Measurements from ENCODE around the gene IRF1. TPM values are rescaled to one million over a fixed set of nuclear protein-coding genes. Genes with fewer than 3 reads are reported as not detected.
A peak's percentile ranks its signal among the peaks of the same experiment; 100 is the strongest.

The IRF1 gene
- total and polyA plus RNA-seq, 4 donors, result 9.5 to 42.6 (median 24.7) TPM

DNA sequence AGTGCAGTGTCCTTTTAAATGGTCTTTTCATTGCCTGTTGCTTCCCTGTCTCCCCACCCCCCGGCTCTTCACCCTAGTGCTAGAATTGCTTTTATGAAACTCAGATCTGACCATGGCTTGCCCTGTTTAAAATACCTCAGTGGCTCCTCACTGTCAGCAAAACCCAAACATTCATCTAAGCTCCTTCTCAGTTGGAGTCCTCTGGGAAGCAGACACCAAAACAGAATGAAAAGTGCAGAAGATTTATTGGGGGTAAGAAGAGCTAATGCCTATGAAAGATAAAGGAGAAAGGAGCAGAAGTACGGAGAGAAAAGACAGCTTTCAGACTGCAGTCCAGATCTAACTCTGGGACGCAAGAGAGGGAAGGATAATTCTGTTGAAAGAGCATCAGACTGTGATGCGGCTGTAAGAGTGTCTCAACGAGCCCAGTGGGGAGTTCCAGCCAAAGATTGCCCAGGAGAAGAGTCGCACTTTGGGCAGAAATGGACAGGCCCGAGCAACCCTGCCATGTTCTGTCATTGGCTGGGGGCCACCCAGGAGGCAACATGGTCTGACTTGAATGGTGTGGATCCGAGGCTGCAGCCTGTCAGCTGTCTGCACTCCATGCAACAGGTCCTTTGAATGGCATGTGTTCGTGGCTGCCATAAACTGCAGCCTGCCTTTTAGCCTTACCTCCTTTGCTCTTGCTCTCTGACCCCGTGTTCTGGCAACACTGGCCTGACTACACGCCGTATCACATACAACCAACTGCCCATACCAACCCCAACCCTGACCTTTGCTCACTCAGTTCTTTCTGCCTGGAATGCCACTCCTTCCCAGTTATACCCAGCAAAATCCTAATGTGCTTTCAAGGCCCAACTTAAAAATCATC, 55.9 kb downstream of the IRF1 start:
- TF ChIP-seq YY1 (IDR thresholded peaks at IDR 0.05), result peak; percentile 90
- TF ChIP-seq TAF1 (conservative IDR thresholded peaks at IDR 0.05), result no peak
- peak; percentile 42 to 57 for TF ChIP-seq RAD21 (IDR thresholded peaks at IDR 0.05)
- no peak for TF ChIP-seq FOXA1 (IDR thresholded peaks at IDR 0.05)
- TF ChIP-seq GABPA (IDR thresholded peaks at IDR 0.05 in 1 of 2, conservative IDR thresholded peaks at IDR 0.05 in 1 of 2), result no peak
- peak in 1 of 2 donors; percentile 55 for TF ChIP-seq JUND (IDR thresholded peaks at IDR 0.05)
- peak; percentile 97 to 98 for TF ChIP-seq HNF4A (conservative IDR thresholded peaks at IDR 0.05)
- TF ChIP-seq NR2F2 (IDR thresholded peaks at IDR 0.05), result peak; percentile 83
- TF ChIP-seq, protein P1, sequence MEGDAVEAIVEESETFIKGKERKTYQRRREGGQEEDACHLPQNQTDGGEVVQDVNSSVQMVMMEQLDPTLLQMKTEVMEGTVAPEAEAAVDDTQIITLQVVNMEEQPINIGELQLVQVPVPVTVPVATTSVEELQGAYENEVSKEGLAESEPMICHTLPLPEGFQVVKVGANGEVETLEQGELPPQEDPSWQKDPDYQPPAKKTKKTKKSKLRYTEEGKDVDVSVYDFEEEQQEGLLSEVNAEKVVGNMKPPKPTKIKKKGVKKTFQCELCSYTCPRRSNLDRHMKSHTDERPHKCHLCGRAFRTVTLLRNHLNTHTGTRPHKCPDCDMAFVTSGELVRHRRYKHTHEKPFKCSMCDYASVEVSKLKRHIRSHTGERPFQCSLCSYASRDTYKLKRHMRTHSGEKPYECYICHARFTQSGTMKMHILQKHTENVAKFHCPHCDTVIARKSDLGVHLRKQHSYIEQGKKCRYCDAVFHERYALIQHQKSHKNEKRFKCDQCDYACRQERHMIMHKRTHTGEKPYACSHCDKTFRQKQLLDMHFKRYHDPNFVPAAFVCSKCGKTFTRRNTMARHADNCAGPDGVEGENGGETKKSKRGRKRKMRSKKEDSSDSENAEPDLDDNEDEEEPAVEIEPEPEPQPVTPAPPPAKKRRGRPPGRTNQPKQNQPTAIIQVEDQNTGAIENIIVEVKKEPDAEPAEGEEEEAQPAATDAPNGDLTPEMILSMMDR (IDR thresholded peaks at IDR 0.05; ENCODE audit: low read depth, low read length, missing input control), result no peak
- TF ChIP-seq RXRA (IDR thresholded peaks at IDR 0.05), result peak; percentile 93 to 95
- TF ChIP-seq, protein P2, sequence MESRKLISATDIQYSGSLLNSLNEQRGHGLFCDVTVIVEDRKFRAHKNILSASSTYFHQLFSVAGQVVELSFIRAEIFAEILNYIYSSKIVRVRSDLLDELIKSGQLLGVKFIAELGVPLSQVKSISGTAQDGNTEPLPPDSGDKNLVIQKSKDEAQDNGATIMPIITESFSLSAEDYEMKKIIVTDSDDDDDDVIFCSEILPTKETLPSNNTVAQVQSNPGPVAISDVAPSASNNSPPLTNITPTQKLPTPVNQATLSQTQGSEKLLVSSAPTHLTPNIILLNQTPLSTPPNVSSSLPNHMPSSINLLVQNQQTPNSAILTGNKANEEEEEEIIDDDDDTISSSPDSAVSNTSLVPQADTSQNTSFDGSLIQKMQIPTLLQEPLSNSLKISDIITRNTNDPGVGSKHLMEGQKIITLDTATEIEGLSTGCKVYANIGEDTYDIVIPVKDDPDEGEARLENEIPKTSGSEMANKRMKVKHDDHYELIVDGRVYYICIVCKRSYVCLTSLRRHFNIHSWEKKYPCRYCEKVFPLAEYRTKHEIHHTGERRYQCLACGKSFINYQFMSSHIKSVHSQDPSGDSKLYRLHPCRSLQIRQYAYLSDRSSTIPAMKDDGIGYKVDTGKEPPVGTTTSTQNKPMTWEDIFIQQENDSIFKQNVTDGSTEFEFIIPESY (IDR thresholded peaks at IDR 0.05), result peak; percentile 64
- TF ChIP-seq, protein P3, sequence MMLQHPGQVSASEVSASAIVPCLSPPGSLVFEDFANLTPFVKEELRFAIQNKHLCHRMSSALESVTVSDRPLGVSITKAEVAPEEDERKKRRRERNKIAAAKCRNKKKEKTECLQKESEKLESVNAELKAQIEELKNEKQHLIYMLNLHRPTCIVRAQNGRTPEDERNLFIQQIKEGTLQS (IDR thresholded peaks at IDR 0.05), result no peak
- peak; percentile 90 for TF ChIP-seq HNF4G (IDR thresholded peaks at IDR 0.05)
- TF ChIP-seq FOXA2 (IDR thresholded peaks at IDR 0.05), result peak; percentile 31
- TF ChIP-seq, protein P4, sequence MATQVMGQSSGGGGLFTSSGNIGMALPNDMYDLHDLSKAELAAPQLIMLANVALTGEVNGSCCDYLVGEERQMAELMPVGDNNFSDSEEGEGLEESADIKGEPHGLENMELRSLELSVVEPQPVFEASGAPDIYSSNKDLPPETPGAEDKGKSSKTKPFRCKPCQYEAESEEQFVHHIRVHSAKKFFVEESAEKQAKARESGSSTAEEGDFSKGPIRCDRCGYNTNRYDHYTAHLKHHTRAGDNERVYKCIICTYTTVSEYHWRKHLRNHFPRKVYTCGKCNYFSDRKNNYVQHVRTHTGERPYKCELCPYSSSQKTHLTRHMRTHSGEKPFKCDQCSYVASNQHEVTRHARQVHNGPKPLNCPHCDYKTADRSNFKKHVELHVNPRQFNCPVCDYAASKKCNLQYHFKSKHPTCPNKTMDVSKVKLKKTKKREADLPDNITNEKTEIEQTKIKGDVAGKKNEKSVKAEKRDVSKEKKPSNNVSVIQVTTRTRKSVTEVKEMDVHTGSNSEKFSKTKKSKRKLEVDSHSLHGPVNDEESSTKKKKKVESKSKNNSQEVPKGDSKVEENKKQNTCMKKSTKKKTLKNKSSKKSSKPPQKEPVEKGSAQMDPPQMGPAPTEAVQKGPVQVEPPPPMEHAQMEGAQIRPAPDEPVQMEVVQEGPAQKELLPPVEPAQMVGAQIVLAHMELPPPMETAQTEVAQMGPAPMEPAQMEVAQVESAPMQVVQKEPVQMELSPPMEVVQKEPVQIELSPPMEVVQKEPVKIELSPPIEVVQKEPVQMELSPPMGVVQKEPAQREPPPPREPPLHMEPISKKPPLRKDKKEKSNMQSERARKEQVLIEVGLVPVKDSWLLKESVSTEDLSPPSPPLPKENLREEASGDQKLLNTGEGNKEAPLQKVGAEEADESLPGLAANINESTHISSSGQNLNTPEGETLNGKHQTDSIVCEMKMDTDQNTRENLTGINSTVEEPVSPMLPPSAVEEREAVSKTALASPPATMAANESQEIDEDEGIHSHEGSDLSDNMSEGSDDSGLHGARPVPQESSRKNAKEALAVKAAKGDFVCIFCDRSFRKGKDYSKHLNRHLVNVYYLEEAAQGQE (IDR thresholded peaks at IDR 0.05), result peak; percentile 73
- TF ChIP-seq, protein P5, sequence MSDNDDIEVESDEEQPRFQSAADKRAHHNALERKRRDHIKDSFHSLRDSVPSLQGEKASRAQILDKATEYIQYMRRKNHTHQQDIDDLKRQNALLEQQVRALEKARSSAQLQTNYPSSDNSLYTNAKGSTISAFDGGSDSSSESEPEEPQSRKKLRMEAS (IDR thresholded peaks at IDR 0.05), result peak; percentile 94
- peak; percentile 98 for TF ChIP-seq SP1 (IDR thresholded peaks at IDR 0.05)
- TF ChIP-seq EGR1 (IDR thresholded peaks at IDR 0.05; ENCODE audit: low read depth in 2 of 2), result peak in 1 of 2 donors; percentile 42
- no peak for DNase-seq (ENCODE audit: low spot score)
- Histone ChIP-seq H3K9ac (ENCODE audit: low read depth in 1 of 2, low read length in 2 of 2) (no peak overlapping the region), H3K9me3 (ENCODE audit: control insufficient read depth in 4 of 4, low read length in 3 of 4) (no peaks in the 10 kb centered on the region), H3K4me3 (ENCODE audit: low read depth in 1 of 3, low read length in 3 of 3) (no peak overlapping the region), H3K36me3 (ENCODE audit: control insufficient read depth in 4 of 4, insufficient read depth in 3 of 4, low read depth in 1 of 4, low read length in 3 of 4) (no peaks in the 10 kb centered on the region), H3K27ac (ENCODE audit: low read depth in 1 of 2, low read length in 2 of 2) (peak overlapping the region; percentile 45 to 55), H3K4me1 (ENCODE audit: control insufficient read depth in 4 of 4, insufficient read depth in 4 of 4, low read length in 3 of 4) (peaks cover 15 to 42% (median 23%) of the 10 kb centered on the region in 4 donors), H3K27me3 (ENCODE audit: control insufficient read depth in 4 of 4, insufficient read depth in 4 of 4, low read length in 3 of 4) (no peaks in the 10 kb centered on the region)
- WGBS, result 46% methylated on average over 12 of the region's 12 CpGs

Measured in liver (tissue), 9 donors.